CD4-positive, alpha-beta T cell treated with Interferon alpha-2 for 1 hour (primary cell): Measurements from ENCODE around the gene DDX10.

Source experiments
- DNase-seq, 2 donors: peaks; one replicate each; pipeline ENCODE4 v3.0.0-alpha.2; 2020 to 2022

The DDX10 gene

DNA sequence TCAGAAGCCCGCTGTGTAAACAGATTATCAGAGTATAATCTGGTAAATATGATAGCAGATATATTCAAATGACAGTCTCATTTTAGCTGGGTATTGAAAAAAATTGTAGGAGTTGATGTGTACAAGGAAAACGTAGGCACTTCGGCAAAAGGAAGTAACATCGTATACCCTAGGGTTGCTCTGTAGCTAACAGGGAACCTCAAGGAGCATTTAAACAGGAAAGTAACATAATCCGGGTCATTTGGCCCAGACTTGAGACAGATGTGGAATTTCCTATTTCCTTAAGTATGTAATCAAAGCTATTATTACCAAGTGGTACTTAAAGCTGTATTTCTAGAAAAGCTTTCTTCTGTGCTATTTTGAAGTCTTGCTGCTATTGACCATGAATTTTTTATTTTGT, 215.6 kb downstream of the DDX10 start:
- no peak for DNase-seq

- DNase-seq = no peak
Observed at GRCh38 chr11:108881131-108881530, 216.3 kb downstream of the DDX10 start.

GRCh38 chr11:108882211-108882831, 217.5 kb downstream of the DDX10 start:
- DNase-seq = no peak

DNA sequence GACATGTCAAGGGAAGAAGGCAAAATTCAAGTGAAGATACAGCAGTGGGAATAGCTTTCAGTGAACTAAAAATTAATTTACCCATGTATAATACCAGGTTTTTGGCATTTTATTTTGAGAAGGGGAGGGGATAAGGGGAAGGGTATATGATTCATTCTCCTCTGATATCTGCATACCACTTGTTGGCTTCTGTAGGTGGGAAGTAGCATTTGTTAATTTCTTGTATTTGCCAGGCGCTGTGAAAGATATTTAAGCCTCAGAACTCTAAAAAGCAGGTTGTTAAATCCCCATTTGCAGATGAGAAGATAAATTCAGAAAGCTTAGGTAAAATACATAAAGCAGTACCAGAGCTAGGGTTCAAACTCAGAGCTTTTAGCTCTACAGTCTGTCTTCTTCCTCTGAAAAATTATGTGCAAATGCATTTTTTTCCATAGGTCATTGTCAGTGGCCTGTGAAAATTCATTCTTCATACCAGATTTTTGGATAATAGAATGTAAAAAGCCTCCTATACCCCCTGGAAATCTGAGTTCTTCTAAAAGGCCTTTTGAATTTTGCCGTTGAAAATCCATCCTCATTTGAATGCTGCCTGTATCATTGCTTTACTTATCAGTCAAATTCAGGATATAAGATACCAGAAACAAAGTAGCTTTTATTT, 221.3 kb downstream of the DDX10 start:
- no peak for DNase-seq

- DNase-seq = no peak
Observed at GRCh38 chr11:108886660-108887009, 221.8 kb downstream of the DDX10 start.

DNA sequence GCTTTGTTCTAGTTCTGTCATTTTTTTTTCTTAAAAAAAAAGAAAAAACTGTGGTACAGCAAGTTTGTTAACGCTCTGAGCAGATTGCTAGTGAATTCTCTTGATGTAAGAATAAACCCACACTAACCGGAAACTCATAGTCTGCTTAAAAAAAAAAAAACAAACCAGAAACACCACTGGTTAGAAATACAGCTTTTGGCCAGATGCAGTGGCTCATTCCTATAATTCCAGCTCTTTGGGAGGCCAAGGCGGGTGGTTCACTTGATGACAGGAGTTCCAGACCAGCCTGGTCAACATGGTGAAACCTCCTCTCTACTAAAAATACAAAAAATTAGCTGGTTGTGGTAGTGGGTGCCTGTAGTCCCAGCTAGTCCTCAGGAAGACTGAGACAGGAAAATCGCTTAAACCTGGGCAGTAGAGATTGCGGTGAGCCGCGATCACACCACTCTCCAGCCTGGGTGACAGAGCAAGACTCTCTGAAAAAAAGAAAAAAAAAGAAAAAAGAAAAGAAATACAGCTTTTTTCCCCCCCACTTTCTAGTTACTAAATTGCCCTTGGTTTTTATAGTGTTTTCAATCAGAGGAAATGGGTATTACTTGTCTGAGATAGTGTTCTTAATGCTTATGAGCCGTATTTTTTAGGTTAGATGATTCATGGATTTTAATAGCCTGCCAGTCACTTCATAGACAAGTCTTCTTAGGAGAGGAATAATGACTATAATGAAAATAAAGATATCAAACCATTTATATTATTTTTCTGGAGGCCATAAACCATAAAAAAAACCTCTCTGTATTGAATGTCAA, 222.8 kb downstream of the DDX10 start:
- DNase-seq = peak in 1 of 2 donors; percentile 4

DNA sequence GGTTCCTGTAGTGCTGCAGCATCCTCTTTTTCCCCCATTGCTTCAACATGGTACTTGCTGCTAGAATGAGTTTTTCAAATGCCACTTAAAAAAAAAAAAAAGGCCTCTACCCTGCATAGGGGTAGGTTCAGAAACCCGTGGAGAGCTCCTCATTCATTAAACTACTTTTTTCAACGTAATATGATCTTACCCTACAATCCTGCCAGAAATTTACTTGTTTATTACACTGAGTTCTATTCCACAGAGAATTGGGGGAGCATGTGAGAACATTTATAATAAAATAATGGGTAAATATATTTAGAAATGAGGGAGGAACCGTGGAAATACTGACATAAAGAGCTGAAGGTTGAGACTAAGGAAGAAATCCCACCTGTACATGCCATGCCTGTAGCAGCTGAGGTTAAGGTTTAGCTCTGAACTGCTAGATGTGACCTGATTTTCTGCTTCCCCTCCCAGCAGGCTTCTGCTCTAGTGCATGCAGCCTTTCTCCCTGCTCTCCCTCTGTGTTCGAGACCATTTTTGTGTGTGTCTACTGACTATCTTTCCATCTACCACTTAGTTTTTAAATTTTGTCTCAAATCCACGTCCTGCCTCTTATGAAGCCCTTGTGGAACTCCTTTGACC, 225.7 kb downstream of the DDX10 start:
- DNase-seq = no peak

GRCh38 chr11:108891143-108891542, 226.3 kb downstream of the DDX10 start:
- no peak for DNase-seq

DNA sequence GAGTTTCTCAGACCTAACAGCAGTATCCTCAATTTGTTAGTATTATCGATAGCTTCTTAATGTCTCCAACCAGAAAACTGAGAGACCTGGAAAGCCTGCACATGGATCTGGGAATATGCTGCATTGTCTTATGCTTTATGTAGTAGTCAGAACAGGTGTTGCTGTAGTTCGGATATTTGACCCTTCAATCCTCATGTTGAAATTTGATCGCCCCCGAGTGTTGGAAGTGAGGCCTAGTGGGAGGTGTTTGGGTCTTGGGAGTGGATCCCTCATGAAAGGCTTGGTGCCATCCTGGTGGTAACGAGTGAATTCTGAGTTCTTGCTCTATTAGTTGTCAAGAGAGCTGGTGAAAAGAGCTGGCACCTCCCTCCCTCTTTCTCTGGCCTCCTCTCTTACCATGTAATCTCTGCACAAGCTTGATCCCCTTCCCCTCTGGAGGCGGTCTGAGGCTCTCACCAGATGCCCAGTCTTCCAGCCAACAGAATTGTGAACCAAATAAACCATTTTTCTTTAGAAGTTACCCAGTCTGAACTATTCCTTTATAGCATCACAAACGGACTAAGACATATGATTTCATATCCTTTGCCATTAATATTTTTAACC, 227.1 kb downstream of the DDX10 start:
- no peak for DNase-seq

GRCh38 chr11:108895579-108896480, 231.0 kb downstream of the DDX10 start:
- DNase-seq = no peak

- DNase-seq = no peak
Observed at GRCh38 chr11:108897071-108897481, 232.2 kb downstream of the DDX10 start.

DNA sequence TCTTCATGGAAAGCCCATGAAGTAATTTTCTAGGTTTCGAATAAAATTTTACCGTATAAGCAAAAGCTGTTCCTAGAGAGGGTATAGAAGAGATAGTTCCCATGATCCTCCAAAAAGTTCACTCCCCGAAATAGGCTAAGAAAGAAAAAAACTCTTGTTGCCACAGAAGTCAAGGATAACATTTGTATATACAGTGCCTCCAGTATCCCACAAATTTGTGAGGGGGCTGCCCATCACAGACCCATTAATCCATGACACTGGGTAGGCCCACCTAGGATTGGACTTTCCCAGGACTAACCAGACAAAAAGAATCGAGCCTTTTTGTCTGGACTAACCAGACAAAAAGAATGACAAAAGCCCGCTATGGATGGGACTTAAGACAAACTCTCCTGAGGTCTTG, 233.0 kb downstream of the DDX10 start:
- no peak for DNase-seq

GRCh38 chr11:108901359-108901758, 236.5 kb downstream of the DDX10 start:
- DNase-seq = no peak

DNA sequence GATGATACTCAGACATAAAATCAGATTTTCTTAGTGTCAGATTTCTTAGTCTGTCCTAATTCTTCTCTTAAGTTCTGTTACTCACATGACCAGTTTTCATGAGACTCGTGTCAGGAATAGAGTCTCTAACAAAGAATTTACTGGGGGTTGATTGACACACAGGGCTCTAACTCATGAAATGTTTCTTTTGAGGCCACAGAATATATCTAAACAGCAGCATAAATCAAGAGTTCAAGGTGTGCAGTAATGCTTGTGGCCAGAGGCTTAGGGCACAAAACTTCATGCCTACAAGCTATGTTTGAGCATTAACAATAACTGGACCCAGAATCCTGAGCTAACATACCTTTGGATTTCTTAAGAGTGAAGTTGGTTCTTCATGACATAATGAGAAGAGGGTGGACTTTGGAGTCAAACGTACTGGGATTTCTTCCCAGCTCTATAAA, 237.2 kb downstream of the DDX10 start:
- DNase-seq = no peak

DNA sequence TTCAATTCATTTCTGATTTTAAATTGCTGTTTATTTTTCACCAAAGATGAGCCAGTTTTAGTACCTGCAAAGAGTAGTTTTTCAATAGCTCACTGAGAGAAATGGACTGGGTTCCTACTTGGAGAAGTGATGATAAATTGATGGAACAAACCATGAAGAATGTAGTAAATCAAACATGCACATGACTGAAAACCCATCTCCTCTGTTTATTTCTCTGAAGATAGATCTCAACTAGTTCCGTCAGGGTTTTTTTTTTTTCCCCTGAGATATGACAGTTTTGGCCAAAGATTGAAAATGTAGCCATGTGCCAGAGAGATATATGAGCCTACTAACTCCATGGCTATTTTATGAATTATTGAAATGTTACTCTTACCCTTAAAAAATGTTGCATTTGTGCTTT, 239.6 kb downstream of the DDX10 start:
- no peak for DNase-seq

DNA sequence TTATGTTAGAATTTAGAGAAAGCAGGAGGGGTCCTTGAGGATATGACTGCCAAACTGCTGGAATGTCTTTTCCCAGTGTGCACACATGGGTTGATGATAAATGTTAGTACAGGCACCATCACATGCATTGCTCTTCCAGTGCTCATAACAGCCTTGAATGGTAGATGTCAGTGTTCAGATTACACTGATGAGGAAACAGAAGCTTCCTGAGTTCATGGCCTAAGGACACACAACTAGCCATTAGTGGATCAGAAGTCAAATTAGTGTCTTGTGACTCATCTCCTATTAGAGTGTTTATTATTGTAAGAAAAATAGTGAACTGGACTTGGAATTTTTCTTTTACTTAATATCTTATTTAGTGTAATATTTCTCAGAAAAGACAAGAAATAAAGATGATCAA, 241.5 kb downstream of the DDX10 start:
- no peak for DNase-seq

DNA sequence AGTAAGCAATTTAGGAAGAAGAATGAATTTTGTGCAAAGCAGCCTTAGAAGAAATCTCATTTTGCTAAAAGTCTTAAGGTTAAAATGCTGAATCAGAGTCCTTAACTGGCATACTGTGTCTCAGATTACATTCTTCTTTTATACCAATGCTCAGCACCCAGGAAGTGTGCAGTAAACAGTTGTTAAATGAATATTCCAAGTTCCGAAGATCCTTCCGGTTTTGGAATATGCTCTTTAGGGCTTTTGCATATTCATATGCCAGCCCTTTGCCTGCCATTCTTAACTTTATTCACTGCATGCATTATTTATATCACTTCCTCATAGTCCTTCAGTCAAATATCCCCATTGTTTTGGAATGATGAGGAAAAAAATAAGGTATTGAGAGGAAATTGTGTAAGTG, 242.0 kb downstream of the DDX10 start:
- DNase-seq = no peak

DNA sequence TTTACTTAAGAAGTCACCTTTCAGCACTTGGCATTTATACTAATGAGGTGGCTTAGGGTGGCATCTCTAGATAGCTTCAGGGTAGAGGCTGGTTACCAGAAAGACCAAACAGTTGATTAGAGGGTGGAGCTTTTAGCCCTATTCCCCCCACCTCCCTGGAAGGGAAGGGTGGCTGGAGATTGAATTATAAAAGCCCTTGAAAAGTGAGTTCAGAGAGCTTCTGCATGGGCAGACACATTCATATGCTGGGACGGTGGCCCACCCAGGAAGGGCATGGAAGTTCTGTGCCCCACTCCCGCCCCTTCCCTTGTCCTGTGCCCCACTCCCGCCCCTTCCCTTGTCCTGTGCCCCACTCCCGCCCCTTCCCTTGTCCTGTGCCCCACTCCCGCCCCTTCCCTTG, 244.2 kb downstream of the DDX10 start:
- no peak for DNase-seq

GRCh38 chr11:108909921-108910320, 245.1 kb downstream of the DDX10 start:
- DNase-seq = no peak

DNA sequence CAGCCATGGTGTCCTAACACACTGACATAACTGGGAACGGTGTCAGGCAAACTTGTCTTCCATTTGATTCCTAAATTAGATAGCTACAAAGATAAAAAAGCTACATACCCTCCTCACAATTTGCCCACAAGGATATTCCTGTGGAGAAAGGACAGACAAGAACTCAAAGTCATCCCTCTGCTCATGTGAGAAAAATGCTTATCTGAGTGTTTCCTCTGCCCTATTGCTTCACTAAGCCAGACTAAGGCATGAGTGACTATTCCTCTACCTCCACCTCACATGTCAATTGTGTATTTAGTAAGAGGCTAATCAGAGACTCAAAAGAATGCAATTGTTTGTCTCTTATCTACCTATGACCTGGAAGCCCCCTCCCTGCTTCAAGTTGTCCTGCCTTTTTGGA, 247.7 kb downstream of the DDX10 start:
- DNase-seq = no peak

DNA sequence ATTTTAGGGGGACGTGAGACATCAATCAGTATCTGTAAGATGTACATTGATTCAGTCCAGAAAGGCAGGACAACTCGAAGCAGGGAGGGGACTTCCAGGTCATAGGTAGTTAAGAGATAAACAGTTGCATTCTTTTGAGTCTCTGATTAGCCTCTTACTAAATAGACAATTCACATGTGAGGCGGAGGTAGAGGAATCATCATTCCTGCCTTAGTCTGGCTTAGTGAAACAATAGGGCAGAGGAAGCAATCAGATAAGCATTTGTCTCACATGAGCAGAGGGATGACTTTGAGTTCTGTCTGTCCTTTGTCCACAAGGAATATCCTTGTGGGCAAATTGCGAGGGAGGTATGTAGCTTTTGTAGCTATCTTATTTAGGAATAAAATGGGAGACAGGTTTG, 248.3 kb downstream of the DDX10 start:
- no peak for DNase-seq

GRCh38 chr11:108914211-108914610, 249.3 kb downstream of the DDX10 start:
- no peak for DNase-seq
